ENCODE results near the gene PLEKHG7. TPM values are rescaled to one million over a fixed set of nuclear protein-coding genes. Genes with fewer than 3 reads are reported as not detected.

Gene PLEKHG7
- total RNA-seq, 2 experiments from 2014 or later, result not detected

DNA sequence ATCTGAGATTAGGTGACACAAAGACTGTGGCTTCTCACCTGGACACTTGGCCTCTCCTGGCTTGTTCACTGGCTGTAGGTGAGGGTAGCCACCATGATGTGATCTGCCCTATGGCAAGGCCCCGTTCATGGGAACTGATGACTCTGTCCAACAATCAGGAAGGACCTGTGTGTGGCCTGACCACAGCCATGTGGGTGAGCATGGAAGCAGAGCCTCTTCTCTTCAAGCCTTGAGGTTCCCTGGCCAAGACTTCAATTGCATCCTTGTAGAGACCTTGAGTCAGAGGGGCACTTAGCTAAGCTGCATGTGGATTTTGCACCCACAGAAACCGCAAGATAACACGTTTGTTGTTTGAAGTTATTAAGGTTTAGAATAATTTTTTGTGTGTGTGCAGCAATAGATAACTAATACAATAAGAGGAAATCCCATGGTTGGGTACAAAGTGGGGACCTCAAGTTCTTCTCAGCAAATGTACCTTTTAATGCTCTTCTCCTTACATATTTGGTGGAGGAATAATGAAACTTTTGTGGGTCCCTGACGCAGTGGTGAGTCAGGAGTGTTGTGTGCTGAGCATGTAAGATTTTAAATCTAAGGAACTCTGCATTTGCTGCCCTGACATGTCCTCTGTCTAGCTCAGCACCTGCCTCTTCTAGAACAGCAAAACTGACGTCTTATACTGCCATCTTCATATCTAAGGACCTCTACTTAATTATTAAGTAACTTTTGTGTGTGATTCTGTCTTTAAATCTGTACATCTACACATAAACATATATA, 27.5 kb upstream of the PLEKHG7 start:
- Mint-ChIP-seq H3K36me3 (ENCODE audit: low read depth) (no peaks in the 10 kb centered on the region), H3K27ac (no peak overlapping the region), H3K4me3 (no peak overlapping the region), H3K9me3 (no peaks in the 10 kb centered on the region), H3K4me1 (ENCODE audit: low read depth) (no peaks in the 10 kb centered on the region), H3K27me3 (ENCODE audit: low read depth) (no peaks in the 10 kb centered on the region)
- no peak for DNase-seq
- CTCF ChIA-PET, result no interaction called here
- intact Hi-C loops (cut with micrococcal nuclease), result no loop called here

DNA sequence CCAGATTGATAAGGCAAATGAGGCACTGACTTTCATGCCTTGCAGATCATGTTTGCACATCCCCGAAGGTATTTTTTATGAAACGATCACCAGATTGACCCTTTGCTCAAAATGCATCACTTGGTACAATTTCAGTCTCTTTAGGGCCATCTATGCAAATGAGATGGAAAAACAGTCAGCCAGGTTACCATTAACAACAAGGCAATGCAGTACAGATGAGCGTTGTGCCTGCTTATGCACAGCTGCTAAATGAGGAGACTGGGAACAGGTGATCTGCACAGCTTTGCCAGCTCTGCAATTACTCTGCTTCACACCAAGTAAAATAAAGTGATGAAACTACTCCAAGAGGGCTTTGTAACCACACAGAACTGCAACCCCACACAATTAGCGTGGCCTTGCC, 26.1 kb upstream of the PLEKHG7 start:
- intact Hi-C loops (cut with micrococcal nuclease), result no loop called here

DNA sequence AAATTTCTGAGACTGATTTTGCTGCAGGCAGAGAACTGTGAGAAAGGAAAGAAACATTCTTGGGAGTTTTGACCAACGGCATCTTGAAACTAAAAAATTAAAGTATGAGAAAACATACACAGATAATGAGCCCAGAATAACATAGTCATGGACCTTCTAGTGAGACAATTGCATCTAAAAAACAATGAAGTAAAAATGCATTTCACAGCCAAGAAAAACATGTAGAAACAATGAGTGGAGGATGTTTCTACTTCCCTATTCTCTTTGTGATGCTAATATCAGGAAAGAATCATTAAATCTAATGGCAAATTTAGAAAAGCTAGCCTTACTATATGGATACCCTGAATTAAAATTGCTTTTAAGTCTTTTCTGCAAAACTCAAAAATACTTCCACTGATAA, 12.2 kb upstream of the PLEKHG7 start:
- Mint-ChIP-seq H3K4me3 (no peak overlapping the region), H3K4me1 (ENCODE audit: low read depth) (no peaks in the 10 kb centered on the region), H3K9me3 (no peaks in the 10 kb centered on the region), H3K27me3 (ENCODE audit: low read depth) (peaks cover 3% of the 10 kb centered on the region), H3K36me3 (ENCODE audit: low read depth) (no peaks in the 10 kb centered on the region), H3K27ac (no peak overlapping the region)
- intact Hi-C loops (cut with micrococcal nuclease), result no loop called here
- CTCF ChIA-PET, result no interaction called here
- DNase-seq, result no peak

More for the DNA sequence above, 26.1 kb upstream of the PLEKHG7 start:
- no peaks in the 10 kb centered on the region for H3K9me3 Mint-ChIP-seq
- DNase-seq, result no peak
- no peak overlapping the region for H3K27ac Mint-ChIP-seq
- no peaks in the 10 kb centered on the region for H3K4me1 Mint-ChIP-seq (ENCODE audit: low read depth)
- no peaks in the 10 kb centered on the region for H3K36me3 Mint-ChIP-seq (ENCODE audit: low read depth)
- H3K27me3 Mint-ChIP-seq (ENCODE audit: low read depth), result no peaks in the 10 kb centered on the region
- no peak overlapping the region for H3K4me3 Mint-ChIP-seq
- CTCF ChIA-PET, result interaction anchor here (0.6 kb wide), 1 partner anchor 264 kb away, joined by 3 read pairs; no protein-coding TSS in a partner anchor

DNA sequence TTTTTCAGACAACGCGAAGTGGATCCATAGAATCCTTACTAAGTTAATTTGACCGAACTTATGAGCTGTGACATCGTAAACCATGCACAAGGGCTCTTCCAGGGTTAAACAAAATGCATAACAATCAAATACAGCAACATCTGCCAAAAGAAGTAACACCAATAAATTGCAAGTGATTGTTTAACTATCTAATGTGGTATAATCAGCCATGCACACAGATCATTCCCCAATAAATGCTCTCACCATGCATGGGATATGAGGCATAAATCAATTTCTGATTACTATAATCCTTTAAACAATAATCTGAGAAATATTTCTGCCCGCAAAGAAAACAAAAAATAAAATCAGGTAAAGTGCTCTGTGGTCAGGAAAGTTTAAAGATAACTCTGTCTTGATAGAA, 7.7 kb upstream of the PLEKHG7 start:
- no peak for DNase-seq
- intact Hi-C loops (cut with micrococcal nuclease), result no loop called here
- Mint-ChIP-seq H3K27ac (no peak overlapping the region), H3K4me3 (no peak overlapping the region), H3K36me3 (ENCODE audit: low read depth) (no peaks in the 10 kb centered on the region), H3K9me3 (peaks cover 12% of the 10 kb centered on the region), H3K4me1 (ENCODE audit: low read depth) (no peaks in the 10 kb centered on the region), H3K27me3 (ENCODE audit: low read depth) (no peaks in the 10 kb centered on the region)
- CTCF ChIA-PET, result no interaction called here

DNA sequence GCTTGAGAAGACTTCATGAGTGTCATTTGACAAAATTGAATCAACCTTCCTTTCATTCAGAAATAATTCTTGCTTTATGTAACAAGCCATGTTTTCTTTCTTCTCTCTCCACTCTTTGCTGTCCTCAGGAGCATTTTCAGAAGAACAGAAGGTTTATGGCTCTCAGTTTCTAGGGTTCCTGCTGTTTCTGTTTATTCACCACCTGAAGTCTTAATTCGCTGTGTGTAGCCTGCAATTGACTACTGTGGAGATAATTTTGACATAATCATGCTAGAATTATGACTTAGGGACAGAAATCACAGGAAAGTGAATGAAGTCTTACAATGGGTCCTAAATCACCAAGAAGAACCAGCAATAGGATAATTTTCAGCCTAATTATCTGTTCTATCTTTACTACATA, 7.2 kb upstream of the PLEKHG7 start:
- Mint-ChIP-seq H3K4me3 (no peak overlapping the region), H3K27ac (no peak overlapping the region), H3K9me3 (peaks cover 12% of the 10 kb centered on the region), H3K36me3 (ENCODE audit: low read depth) (no peaks in the 10 kb centered on the region), H3K27me3 (ENCODE audit: low read depth) (no peaks in the 10 kb centered on the region), H3K4me1 (ENCODE audit: low read depth) (no peaks in the 10 kb centered on the region)
- DNase-seq, result no peak
- intact Hi-C loops (cut with micrococcal nuclease), result no loop called here
- CTCF ChIA-PET, result no interaction called here

DNA sequence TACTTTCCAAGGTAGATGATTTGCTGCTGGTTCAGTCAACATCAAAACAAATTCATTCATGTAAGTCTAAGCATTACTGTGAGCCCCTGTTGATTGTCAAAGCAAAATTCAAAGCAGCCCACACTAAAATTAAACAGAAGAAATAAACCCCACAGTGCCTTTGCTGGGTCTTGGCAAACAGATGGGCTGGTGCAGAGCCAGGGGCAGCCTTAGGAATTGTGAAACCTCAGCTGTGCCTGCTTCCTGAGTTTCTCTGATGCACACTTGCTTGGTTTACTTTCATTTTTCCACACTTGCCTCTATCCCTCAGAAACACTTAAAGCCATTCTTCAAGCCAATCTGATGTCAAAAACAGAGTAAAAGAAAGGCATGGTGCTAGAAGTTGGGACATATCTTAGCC, 6.6 kb upstream of the PLEKHG7 start:
- CTCF ChIA-PET, result no interaction called here
- no peaks in the 10 kb centered on the region for H3K4me1 Mint-ChIP-seq (ENCODE audit: low read depth)
- peaks cover 12% of the 10 kb centered on the region for H3K9me3 Mint-ChIP-seq
- intact Hi-C loops (cut with micrococcal nuclease), result no loop called here
- no peak overlapping the region for H3K27ac Mint-ChIP-seq
- H3K36me3 Mint-ChIP-seq (ENCODE audit: low read depth), result no peaks in the 10 kb centered on the region
- DNase-seq, result no peak
- no peaks in the 10 kb centered on the region for H3K27me3 Mint-ChIP-seq (ENCODE audit: low read depth)
- no peak overlapping the region for H3K4me3 Mint-ChIP-seq

DNA sequence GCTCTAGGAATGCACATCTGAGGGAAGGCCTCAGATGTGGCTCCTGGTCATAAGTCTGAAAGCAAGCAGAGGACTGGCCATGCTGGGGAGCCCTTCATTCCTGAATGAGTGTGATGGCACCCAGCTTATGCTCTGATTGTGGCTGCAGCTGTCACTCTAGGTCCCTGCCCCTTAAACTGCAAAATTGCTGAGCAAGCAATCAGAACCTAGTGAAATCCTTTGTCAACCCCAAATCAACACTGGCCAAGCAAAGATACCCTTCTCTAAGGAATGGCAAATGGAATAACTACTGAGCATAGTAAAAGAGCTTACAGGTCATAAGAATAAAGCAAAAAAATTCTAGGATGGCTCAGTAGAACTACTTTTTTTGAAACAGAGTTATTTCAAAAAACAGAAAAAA, 4.3 kb upstream of the PLEKHG7 start:
- no peak for DNase-seq
- intact Hi-C loops (cut with micrococcal nuclease), result no loop called here
- no peak overlapping the region for H3K4me3 Mint-ChIP-seq
- peaks cover 12% of the 10 kb centered on the region for H3K9me3 Mint-ChIP-seq
- H3K27me3 Mint-ChIP-seq (ENCODE audit: low read depth), result no peaks in the 10 kb centered on the region
- peaks cover 15% of the 10 kb centered on the region for H3K4me1 Mint-ChIP-seq (ENCODE audit: low read depth)
- H3K36me3 Mint-ChIP-seq (ENCODE audit: low read depth), result no peaks in the 10 kb centered on the region
- no peak overlapping the region for H3K27ac Mint-ChIP-seq
- CTCF ChIA-PET, result no interaction called here

DNA sequence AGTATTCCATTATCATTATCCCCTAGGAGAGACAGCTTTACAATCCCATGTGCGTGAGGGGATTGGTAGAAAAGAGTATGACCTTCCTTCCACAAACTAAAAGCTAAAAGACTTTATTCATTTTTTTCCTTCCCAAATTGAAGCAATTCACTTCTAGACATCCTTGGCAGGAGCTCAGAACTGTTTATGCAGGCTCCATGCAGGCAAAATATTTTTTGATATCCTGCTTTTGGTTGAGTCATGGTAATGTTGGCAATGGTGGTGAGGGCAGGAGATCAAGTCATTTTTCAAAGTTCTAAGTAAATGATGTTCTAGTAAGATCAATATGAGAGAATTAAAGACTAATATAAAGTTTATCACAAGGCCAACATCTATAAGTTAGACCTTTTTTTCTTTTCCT, 1.3 kb upstream of the PLEKHG7 start:
- H3K9me3 Mint-ChIP-seq, result peaks cover 12% of the 10 kb centered on the region
- no peak overlapping the region for H3K27ac Mint-ChIP-seq
- no peaks in the 10 kb centered on the region for H3K27me3 Mint-ChIP-seq (ENCODE audit: low read depth)
- intact Hi-C loops (cut with micrococcal nuclease), result no loop called here
- DNase-seq, result no peak
- peaks cover 21% of the 10 kb centered on the region for H3K4me1 Mint-ChIP-seq (ENCODE audit: low read depth)
- CTCF ChIA-PET, result interaction anchor here (0.6 kb wide), 1 partner anchor 362 kb away, joined by 3 read pairs; no protein-coding TSS in a partner anchor
- no peaks in the 10 kb centered on the region for H3K36me3 Mint-ChIP-seq (ENCODE audit: low read depth)
- no peak overlapping the region for H3K4me3 Mint-ChIP-seq

DNA sequence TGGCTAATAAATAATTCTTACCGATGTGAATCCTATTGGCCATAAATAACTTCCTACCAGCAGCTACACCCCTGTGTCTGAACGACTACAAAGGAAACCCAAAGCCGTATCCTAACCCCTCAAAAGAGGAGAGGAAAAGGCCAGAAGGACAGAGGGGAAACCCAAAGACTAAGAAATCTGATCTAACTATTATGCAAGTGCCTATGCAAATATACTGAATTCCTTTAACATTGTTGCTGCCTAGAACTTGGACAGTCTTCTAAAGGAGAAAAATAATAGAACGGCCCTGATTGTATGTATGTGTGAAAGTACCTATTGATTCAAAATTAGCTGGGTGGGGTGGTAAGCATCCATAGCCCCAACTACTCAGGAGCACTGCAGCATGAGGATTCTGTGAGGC, 997 bp downstream of the PLEKHG7 start:
- Mint-ChIP-seq H3K4me3 (no peak overlapping the region), H3K27me3 (ENCODE audit: low read depth) (no peaks in the 10 kb centered on the region), H3K9me3 (no peaks in the 10 kb centered on the region), H3K4me1 (ENCODE audit: low read depth) (peaks cover 21% of the 10 kb centered on the region), H3K36me3 (ENCODE audit: low read depth) (no peaks in the 10 kb centered on the region), H3K27ac (no peak overlapping the region)
- DNase-seq, result no peak
- intact Hi-C loops (cut with micrococcal nuclease), result loop anchor here (2.0 kb wide), 1 partner anchor 201 kb away; no protein-coding TSS in a partner anchor
- CTCF ChIA-PET, result interaction anchor here (0.5 kb wide), 1 partner anchor 206 kb away, joined by 3 read pairs; no protein-coding TSS in a partner anchor

DNA sequence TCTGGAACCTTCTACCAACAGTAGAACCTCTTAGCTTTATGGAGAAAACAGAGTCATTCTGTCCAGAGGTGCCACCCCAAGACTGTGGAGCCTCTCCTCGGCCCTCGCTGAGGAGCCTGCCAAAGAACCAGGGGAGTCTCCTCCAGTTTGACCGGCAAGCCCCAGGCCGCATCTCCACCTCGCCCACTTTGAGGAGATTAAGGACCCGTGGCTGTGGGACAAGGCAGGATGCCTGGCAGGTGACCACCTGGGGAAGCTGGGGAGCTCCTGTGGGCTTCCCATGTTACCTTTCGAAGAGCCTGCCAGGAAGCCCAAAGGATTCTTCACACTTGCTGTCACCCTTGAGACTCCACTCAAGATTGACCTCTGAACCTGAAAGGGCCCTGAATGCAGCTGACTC, 3.8 kb downstream of the PLEKHG7 start:
- DNase-seq, result no peak
- CTCF ChIA-PET, result no interaction called here
- Mint-ChIP-seq H3K9me3 (no peaks in the 10 kb centered on the region), H3K4me1 (ENCODE audit: low read depth) (peaks cover 19% of the 10 kb centered on the region), H3K4me3 (no peak overlapping the region), H3K36me3 (ENCODE audit: low read depth) (no peaks in the 10 kb centered on the region), H3K27me3 (ENCODE audit: low read depth) (no peaks in the 10 kb centered on the region), H3K27ac (no peak overlapping the region)
- intact Hi-C loops (cut with micrococcal nuclease), result no loop called here

DNA sequence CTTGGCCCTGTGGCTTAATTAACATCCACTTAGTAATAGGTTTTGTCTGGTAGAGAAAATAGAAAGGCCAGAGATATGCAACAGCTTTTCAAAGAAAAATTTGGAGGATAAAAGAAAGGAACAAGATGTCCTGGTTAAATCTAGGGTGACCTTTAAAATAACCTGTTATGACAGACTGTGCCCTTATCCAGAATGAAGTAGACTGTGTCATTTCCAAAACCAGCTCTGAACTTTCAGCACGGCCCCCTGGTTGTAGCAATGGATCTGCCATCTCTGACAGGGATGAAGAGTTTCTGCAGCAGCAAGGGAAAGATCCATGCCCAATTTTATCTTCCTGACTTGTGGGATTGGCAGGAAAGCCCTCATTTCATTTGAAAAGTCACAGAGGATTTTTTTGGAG, 5.1 kb downstream of the PLEKHG7 start:
- H3K4me3 Mint-ChIP-seq, result no peak overlapping the region
- H3K27me3 Mint-ChIP-seq (ENCODE audit: low read depth), result no peaks in the 10 kb centered on the region
- no peaks in the 10 kb centered on the region for H3K9me3 Mint-ChIP-seq
- H3K4me1 Mint-ChIP-seq (ENCODE audit: low read depth), result peaks cover 11% of the 10 kb centered on the region
- no peaks in the 10 kb centered on the region for H3K36me3 Mint-ChIP-seq (ENCODE audit: low read depth)
- CTCF ChIA-PET, result no interaction called here
- H3K27ac Mint-ChIP-seq, result no peak overlapping the region
- intact Hi-C loops (cut with micrococcal nuclease), result no loop called here
- DNase-seq, result no peak

DNA sequence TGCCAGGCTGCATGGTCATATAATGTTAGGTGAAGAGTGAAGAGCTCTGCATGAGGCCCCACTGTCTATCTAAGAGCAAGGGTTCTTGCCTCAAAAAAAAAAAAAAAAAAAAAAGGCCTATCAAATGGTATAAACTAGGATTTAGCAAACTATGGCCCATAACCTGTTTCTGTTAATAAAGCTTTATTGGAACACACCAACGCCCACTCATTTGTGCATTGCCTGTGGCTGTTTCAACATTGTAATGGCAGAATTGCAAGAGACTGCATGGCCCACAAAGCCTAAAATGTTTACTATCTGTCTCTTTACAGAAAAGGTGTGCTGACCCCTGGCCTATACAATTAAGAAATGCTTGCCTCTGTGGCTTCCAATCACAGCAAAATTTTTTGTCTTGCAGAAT, 12.8 kb downstream of the PLEKHG7 start:
- Mint-ChIP-seq H3K4me1 (ENCODE audit: low read depth) (no peaks in the 10 kb centered on the region), H3K27ac (no peak overlapping the region), H3K9me3 (no peaks in the 10 kb centered on the region), H3K4me3 (no peak overlapping the region), H3K27me3 (ENCODE audit: low read depth) (no peaks in the 10 kb centered on the region), H3K36me3 (ENCODE audit: low read depth) (no peaks in the 10 kb centered on the region)
- CTCF ChIA-PET, result interaction anchor here (0.7 to 1.1 kb wide), 2 partner anchors 158 to 302 kb away, joined by 3 read pairs; no protein-coding TSS in a partner anchor
- intact Hi-C loops (cut with micrococcal nuclease), result no loop called here
- DNase-seq, result no peak

DNA sequence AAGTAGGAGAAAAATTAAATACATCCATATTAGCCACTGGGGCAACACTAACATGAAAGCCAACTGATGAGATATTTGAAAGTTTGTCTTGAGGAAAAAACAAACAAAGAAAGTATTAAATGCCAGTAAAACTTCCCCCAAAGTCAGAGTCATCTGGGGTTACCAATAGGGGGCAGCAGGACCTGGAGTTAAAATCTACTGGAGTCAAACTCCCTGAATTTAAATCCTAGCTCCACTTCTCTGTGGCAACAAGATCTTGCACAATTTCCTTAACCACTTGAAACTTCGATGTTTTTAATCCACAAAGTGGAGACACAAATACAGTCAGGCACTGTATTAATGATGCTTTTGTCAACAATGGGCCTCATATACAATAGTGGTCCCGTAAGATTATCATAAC, 14.4 kb downstream of the PLEKHG7 start:
- CTCF ChIA-PET, result interaction anchor here (0.9 kb wide), 1 partner anchor 10 kb away, joined by 4 read pairs; no protein-coding TSS in a partner anchor
- peaks cover 2% of the 10 kb centered on the region for H3K27me3 Mint-ChIP-seq (ENCODE audit: low read depth)
- no peak overlapping the region for H3K4me3 Mint-ChIP-seq
- peak; percentile 29 for DNase-seq
- H3K36me3 Mint-ChIP-seq (ENCODE audit: low read depth), result no peaks in the 10 kb centered on the region
- H3K9me3 Mint-ChIP-seq, result no peaks in the 10 kb centered on the region
- H3K4me1 Mint-ChIP-seq (ENCODE audit: low read depth), result no peaks in the 10 kb centered on the region
- no peak overlapping the region for H3K27ac Mint-ChIP-seq
- intact Hi-C loops (cut with micrococcal nuclease), result no loop called here
